Hepatic stellate cell (primary cell): ENCODE data around the gene BANF2.

Source experiments
- DNase-seq: peaks from one replicate; pipeline ENCODE4 v3.0.0; 2011; ENCODE audit warnings: low spot score

BANF2 gene

GRCh38 chr20:17710379-17711266 is 10.9 kb downstream of the BANF2 start:
- DNase-seq, result no peak

GRCh38 chr20:17711267-17711627 is 11.5 kb downstream of the BANF2 start:
- no peak for DNase-seq

- DNase-seq, result no peak
These were observed 12.4 kb downstream of the BANF2 start for GRCh38 chr20:17712201-17712600.

DNA sequence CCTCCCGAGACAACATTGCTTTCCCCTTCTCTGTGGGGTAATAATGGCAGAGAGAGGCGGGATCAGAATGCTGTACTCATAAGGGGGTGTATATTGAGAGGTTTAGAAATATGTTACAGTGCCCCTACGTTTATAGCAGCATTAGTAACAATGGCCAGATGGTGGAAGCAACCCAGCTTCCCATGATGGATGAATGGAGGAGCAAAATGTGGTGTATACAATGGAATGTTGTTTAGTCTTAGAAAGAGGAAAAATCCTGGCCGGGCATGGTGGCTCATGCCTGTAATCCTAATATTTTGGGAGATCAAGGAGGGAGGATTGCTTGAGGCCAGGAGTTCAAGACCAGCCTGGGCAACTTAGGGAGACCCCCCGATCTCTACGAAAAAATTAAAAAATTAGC is 12.9 kb downstream of the BANF2 start:
- DNase-seq, result no peak

GRCh38 chr20:17714597-17714996 is 14.8 kb downstream of the BANF2 start:
- no peak for DNase-seq

- DNase-seq, result no peak
These were observed 15.3 kb downstream of the BANF2 start for GRCh38 chr20:17715075-17715474.

DNA sequence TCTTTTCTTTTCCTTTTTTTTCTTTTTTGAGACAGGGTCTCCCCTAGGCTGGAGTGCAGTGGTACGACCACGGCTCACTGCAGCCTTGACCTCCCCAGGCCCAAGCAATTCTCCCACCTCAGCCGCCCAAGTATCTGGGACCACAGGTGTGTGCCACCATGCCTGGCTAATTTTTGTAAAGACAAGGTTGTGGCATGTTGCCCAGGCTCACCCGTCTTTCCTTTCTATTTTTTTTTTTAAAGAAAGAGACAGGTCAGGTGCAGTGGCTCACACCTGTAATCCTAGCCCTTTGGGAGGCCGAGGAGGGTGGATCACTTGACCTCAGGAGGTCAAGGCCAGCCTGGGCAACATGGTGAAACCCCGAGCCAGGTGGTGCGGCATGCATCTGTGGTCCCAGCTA is 16.6 kb downstream of the BANF2 start:
- no peak for DNase-seq

DNA sequence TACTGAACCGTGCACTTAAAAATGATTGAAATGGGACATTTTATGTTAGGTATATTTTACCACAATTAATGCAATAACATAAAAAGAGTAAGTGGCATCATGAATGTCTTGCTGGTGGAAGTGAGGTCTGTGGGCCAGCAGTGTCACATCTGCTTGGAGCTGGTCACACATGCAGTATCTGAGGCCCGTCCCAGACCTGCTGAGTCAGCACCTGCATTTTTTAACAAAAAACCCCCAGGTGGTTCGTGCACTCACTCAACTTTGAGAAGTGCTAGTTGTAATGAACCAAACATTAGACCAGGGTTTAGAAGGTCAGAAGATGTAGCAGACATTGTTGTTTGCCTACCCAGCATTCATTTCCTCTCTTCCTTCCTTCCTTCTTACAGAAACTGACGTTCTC is 21.0 kb downstream of the BANF2 start:
- DNase-seq, result no peak

DNA sequence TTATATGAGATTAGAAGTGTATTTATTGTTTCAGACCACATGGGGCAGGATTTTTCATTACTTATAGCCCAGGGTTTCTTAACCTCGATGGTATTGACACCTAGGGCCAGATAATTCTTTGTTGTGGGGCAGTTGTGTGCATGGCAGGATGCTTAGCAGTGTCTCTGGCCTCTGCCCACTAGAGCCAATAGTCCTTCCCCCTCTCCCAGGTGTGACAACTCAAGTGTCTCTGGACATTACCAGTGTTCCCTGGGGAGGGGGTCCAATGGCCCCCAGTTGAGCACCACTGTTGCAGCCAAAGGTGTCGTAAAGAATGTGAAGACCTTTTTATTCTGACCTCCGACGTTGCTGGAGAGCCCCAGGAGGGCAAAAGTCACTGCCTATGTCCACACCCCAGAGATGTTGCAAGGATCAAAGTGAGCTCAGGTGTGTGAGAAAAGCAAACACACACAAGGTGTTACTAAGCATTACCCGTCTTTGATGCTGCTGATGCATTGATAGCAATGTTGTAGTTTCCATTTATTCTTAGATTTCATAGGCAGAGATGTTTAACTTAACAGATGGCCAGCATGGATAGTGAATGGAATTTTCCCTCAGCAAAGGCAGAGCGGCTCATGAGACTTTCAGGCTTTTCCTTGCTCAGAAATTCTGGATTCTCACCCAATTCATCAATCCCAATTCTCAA is 22.2 kb downstream of the BANF2 start:
- DNase-seq, result no peak

- no peak for DNase-seq
These were observed 22.9 kb downstream of the BANF2 start for GRCh38 chr20:17722493-17723300.

DNA sequence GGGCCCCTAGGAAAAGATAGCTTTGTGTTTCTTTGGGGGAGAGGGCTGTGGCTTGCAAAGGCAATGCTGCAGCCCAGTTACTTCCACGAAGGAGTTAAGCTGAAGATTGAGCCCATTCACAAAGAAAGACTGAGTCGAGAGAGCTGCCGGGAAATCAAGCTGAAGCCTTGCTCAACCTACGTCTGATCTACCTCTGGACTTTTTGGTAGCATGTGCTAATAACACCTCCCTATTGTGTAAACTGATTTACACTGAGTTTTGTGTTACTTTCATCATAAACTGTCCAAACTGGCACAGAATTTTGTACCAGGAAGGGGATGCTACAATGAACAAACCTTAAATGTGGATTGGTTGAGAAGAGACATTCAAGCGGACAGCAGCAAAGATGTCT is 23.5 kb downstream of the BANF2 start:
- DNase-seq, result no peak

DNA sequence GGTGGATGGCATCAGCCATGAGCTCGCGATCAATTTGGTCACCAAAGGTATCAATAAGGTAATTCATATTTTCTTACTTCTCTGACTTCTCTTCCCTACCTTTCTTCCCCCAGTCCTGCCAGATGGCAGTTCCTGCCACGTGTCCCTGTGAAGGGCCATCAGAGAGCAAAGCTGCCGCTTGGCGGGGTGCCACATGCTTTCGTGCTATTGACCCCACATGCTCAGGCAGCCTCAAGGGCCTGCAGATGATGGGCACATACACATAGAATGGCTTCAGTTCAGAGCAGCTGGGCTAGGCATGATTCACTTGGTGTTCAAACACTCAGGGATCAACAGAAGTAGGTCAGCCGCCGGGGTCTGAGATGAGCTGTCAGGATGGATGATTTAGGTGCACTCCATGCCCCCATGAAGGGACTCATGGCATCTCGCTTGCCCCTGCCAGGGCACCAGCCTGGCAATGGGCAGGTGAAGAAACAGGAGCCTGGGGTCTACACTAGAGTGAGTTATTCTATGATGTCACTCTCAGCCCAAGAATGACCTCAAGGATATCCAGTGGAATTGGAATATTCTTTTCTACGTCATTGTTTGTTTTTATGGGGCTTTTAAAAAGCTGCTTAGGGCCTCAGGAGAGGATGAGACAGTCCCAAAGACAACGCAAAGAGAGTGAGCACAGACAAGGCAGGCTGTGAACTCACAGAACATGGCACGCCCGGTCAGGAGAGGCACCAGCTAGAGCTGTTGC is 25.5 kb downstream of the BANF2 start:
- DNase-seq, result no peak

- DNase-seq, result no peak
These were observed 27.1 kb downstream of the BANF2 start for GRCh38 chr20:17726902-17727301.

DNA sequence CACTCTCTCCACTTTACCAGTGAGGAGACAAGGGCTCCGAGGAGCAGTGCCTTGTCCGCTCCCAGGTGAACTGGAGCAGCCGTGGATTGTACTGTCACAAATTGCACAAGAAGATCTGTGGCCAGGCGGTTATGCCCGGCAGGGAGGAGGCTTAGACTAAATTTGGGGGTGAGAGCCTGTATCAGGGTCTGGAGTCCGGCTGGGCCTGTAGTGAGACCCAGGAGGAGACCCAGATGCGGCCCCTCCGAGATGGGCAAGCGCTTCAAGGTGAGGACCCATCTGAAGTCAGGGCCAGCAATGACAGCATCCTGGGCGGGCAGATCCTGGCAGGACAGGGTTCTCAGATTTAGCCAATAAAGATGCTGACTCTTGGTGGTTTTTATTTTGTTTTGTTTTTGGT is 27.6 kb downstream of the BANF2 start:
- no peak for DNase-seq

GRCh38 chr20:17728074-17728473 is 28.3 kb downstream of the BANF2 start:
- no peak for DNase-seq

GRCh38 chr20:17730071-17730470 is 30.3 kb downstream of the BANF2 start:
- no peak for DNase-seq

DNA sequence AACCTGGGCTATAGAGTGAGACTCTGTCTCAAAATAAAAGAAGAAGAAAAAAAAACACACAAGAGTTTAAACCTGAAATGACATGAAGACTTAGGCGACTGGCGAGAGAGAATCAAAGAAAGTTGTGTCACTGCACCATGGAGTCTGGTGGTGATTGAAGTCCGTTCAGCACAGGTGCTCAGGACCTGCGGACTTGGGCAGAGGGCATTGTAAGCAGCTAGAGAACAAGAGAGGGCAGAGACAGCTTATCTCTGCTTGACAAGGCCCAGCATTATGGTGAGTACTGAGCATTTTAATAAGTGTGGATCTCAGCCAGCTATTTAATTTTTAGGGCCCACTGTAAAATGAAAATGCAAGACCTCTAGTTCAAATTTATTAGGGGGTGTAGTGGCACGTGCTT is 31.5 kb downstream of the BANF2 start:
- no peak for DNase-seq

GRCh38 chr20:17732907-17733521 is 33.2 kb downstream of the BANF2 start:
- no peak for DNase-seq

DNA sequence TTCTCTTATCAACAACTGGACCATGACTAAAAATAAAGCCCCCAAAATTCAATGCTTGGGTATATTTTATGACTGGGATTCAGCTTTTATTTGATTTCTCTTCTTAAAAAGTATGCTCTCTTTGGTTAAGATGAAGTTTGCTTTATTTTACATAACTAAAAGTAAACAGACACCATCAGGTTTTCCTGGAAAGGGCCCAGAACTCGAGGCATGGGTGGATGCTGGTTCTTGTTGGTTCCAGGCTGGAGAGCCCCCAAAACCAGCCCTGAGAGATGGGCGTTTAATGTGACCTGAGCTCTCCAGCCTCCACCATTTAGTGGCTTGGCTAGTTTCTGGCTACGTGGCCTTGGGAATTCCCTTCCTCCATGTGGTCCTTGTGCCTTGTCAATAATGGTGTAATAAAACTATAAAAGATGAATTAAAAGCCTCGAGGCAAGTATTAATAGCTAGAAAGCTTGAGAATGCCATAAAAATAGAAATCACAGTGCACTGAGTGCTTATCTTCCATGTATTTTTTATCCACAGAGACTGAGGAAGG is 34.1 kb downstream of the BANF2 start:
- DNase-seq, result no peak

GRCh38 chr20:17734374-17734773 is 34.6 kb downstream of the BANF2 start:
- DNase-seq, result no peak

DNA sequence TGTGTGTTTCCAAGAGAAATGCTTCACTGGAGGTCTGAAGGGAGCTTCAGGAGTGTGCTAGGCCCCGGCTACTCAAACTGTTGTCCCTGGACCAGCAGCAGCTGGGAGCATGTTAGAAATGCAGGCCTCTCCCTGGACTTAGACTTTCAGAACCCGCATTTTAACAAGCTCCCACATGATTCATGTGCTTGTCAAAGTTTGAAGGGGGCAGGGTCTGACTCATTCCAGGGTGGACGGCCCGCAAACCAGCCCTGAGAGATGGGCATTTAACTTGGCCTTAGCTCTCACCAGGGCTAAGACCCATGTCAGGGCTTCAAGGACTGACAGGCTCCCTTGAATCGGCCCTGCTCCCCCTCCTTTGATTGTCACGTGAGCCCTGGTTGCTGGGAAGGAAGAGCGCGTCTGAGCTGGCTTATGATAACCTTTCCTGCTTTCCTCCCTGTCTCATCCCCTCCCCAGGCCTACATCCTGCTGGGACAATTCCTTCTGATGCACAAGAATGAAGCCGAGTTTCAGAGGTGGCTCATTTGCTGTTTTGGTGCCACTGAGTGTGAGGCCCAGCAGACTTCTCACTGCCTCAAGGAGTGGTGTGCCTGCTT is 35.5 kb downstream of the BANF2 start:
- DNase-seq, result no peak
